ENCODE measurements around the gene SPTBN1. TPM values are rescaled to one million over a fixed set of nuclear protein-coding genes. Genes with fewer than 3 reads are reported as not detected.

The SPTBN1 gene
- total and polyA plus RNA-seq, 2 of the 13 experiments (the other 11 are each of a cell fraction or from before 2014, with no cell fraction given): 123 to 299 TPM

DNA sequence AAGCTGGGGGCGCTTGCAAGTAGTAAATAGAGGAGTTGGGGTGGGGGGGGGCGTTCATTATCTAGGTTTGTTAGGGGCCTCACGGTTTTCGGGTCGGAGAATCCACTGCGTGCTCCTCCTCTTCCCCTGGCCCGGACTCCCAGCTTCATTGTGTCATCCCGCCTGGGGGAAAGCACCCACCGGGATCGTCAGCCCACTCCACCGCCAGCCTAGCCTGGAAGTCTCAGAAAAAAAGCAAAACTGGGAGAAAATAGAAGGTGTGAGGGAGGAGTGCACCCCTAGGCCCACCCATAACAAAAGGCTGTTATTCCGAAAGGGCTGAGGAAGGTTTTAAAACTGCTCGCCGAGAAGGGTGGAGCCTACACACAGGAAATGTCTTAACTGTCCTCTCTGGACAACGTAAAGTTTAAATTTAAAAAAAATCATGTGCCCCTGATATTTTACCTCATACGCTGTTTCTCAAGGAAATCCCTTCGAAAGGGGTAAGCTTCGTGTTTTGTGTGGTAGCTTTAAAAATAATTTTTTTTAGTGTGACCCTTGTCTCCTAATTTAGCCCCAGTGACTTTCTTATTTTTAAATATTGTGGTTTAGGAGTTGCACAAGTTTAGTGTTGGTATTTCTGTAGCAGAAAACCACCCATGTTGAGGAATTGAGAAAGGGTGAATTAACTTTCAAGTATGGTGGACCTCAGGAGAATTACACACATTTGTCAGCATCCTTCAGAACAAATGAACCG is 104.2 kb downstream of the SPTBN1 start (continued):
- TF ChIP-seq, protein P1, sequence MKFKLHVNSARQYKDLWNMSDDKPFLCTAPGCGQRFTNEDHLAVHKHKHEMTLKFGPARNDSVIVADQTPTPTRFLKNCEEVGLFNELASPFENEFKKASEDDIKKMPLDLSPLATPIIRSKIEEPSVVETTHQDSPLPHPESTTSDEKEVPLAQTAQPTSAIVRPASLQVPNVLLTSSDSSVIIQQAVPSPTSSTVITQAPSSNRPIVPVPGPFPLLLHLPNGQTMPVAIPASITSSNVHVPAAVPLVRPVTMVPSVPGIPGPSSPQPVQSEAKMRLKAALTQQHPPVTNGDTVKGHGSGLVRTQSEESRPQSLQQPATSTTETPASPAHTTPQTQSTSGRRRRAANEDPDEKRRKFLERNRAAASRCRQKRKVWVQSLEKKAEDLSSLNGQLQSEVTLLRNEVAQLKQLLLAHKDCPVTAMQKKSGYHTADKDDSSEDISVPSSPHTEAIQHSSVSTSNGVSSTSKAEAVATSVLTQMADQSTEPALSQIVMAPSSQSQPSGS (CRISPR knock-in tag; IDR thresholded peaks at IDR 0.05): 0 out of 2 replicates have a peak, but pooled peaks have one; percentile 11
- TF ChIP-seq, protein P2, sequence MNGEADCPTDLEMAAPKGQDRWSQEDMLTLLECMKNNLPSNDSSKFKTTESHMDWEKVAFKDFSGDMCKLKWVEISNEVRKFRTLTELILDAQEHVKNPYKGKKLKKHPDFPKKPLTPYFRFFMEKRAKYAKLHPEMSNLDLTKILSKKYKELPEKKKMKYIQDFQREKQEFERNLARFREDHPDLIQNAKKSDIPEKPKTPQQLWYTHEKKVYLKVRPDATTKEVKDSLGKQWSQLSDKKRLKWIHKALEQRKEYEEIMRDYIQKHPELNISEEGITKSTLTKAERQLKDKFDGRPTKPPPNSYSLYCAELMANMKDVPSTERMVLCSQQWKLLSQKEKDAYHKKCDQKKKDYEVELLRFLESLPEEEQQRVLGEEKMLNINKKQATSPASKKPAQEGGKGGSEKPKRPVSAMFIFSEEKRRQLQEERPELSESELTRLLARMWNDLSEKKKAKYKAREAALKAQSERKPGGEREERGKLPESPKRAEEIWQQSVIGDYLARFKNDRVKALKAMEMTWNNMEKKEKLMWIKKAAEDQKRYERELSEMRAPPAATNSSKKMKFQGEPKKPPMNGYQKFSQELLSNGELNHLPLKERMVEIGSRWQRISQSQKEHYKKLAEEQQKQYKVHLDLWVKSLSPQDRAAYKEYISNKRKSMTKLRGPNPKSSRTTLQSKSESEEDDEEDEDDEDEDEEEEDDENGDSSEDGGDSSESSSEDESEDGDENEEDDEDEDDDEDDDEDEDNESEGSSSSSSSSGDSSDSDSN (CRISPR knock-in tag; IDR thresholded peaks at IDR 0.05): peak; percentile 69
- TF ChIP-seq, protein P3, sequence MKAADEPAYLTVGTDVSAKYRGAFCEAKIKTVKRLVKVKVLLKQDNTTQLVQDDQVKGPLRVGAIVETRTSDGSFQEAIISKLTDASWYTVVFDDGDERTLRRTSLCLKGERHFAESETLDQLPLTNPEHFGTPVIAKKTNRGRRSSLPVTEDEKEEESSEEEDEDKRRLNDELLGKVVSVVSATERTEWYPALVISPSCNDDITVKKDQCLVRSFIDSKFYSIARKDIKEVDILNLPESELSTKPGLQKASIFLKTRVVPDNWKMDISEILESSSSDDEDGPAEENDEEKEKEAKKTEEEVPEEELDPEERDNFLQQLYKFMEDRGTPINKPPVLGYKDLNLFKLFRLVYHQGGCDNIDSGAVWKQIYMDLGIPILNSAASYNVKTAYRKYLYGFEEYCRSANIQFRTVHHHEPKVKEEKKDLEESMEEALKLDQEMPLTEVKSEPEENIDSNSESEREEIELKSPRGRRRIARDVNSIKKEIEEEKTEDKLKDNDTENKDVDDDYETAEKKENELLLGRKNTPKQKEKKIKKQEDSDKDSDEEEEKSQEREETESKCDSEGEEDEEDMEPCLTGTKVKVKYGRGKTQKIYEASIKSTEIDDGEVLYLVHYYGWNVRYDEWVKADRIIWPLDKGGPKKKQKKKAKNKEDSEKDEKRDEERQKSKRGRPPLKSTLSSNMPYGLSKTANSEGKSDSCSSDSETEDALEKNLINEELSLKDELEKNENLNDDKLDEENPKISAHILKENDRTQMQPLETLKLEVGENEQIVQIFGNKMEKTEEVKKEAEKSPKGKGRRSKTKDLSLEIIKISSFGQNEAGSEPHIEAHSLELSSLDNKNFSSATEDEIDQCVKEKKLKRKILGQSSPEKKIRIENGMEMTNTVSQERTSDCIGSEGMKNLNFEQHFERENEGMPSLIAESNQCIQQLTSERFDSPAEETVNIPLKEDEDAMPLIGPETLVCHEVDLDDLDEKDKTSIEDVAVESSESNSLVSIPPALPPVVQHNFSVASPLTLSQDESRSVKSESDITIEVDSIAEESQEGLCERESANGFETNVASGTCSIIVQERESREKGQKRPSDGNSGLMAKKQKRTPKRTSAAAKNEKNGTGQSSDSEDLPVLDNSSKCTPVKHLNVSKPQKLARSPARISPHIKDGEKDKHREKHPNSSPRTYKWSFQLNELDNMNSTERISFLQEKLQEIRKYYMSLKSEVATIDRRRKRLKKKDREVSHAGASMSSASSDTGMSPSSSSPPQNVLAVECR (CRISPR knock-in tag; IDR thresholded peaks at IDR 0.05; ENCODE audit: borderline replicate concordance): peak; percentile 39; the same call in 1 of the 2 replicates
- no peak for TF ChIP-seq MED8 (CRISPR knock-in tag; IDR thresholded peaks at IDR 0.05; ENCODE audit: insufficient replicate concordance)
- no peak for TF ChIP-seq GABPB1 (CRISPR knock-in tag; IDR thresholded peaks at IDR 0.05)
- TF ChIP-seq, protein P4, sequence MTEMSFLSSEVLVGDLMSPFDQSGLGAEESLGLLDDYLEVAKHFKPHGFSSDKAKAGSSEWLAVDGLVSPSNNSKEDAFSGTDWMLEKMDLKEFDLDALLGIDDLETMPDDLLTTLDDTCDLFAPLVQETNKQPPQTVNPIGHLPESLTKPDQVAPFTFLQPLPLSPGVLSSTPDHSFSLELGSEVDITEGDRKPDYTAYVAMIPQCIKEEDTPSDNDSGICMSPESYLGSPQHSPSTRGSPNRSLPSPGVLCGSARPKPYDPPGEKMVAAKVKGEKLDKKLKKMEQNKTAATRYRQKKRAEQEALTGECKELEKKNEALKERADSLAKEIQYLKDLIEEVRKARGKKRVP (CRISPR knock-in tag; IDR thresholded peaks at IDR 0.05): no peak
- TF ChIP-seq ZNF326 (CRISPR knock-in tag; IDR thresholded peaks at IDR 0.05; ENCODE audit: borderline replicate concordance): no peak
- TF ChIP-seq, protein P5, sequence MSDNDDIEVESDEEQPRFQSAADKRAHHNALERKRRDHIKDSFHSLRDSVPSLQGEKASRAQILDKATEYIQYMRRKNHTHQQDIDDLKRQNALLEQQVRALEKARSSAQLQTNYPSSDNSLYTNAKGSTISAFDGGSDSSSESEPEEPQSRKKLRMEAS (IDR thresholded peaks at IDR 0.05): no peak; the same call in 1 of the 2 replicates
- TF ChIP-seq, protein P6, sequence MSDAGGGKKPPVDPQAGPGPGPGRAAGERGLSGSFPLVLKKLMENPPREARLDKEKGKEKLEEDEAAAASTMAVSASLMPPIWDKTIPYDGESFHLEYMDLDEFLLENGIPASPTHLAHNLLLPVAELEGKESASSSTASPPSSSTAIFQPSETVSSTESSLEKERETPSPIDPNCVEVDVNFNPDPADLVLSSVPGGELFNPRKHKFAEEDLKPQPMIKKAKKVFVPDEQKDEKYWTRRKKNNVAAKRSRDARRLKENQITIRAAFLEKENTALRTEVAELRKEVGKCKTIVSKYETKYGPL (CRISPR knock-in tag; IDR thresholded peaks at IDR 0.05): no peak
- TF ChIP-seq, protein P7, sequence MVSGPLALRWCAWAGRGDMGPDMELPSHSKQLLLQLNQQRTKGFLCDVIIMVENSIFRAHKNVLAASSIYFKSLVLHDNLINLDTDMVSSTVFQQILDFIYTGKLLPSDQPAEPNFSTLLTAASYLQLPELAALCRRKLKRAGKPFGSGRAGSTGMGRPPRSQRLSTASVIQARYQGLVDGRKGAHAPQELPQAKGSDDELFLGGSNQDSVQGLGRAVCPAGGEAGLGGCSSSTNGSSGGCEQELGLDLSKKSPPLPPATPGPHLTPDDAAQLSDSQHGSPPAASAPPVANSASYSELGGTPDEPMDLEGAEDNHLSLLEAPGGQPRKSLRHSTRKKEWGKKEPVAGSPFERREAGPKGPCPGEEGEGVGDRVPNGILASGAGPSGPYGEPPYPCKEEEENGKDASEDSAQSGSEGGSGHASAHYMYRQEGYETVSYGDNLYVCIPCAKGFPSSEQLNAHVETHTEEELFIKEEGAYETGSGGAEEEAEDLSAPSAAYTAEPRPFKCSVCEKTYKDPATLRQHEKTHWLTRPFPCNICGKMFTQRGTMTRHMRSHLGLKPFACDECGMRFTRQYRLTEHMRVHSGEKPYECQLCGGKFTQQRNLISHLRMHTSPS (CRISPR knock-in tag; IDR thresholded peaks at IDR 0.05; ENCODE audit: low read depth): no peak
- TF ChIP-seq, protein P8, sequence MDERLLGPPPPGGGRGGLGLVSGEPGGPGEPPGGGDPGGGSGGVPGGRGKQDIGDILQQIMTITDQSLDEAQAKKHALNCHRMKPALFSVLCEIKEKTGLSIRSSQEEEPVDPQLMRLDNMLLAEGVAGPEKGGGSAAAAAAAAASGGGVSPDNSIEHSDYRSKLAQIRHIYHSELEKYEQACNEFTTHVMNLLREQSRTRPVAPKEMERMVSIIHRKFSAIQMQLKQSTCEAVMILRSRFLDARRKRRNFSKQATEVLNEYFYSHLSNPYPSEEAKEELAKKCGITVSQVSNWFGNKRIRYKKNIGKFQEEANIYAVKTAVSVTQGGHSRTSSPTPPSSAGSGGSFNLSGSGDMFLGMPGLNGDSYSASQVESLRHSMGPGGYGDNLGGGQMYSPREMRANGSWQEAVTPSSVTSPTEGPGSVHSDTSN (CRISPR knock-in tag; IDR thresholded peaks at IDR 0.05): no peak
- TF ChIP-seq, protein P9, sequence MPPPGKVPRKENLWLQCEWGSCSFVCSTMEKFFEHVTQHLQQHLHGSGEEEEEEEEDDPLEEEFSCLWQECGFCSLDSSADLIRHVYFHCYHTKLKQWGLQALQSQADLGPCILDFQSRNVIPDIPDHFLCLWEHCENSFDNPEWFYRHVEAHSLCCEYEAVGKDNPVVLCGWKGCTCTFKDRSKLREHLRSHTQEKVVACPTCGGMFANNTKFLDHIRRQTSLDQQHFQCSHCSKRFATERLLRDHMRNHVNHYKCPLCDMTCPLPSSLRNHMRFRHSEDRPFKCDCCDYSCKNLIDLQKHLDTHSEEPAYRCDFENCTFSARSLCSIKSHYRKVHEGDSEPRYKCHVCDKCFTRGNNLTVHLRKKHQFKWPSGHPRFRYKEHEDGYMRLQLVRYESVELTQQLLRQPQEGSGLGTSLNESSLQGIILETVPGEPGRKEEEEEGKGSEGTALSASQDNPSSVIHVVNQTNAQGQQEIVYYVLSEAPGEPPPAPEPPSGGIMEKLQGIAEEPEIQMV (CRISPR knock-in tag; IDR thresholded peaks at IDR 0.05; ENCODE audit: low read depth): no peak
